CD14-positive monocyte (primary cell): Measurements from ENCODE around the gene MXRA8. TPM values are rescaled to one million over a fixed set of nuclear protein-coding genes. Genes with fewer than 3 reads are reported as not detected.

ENCODE experiments used
- DNase-seq, 3 donors: peaks; one replicate each; pipeline ENCODE4 v3.0.0-alpha.2; 2011 to 2022
- H2AFZ ChIP-seq: 2 replicates; pipeline ENCODE4 v1.6.0; 2012; ENCODE audit warnings: mild to moderate bottlenecking, low read depth, low read length, inconsistent platforms; ENCODE audit not compliant: insufficient read depth, poor library complexity, severe bottlenecking
- H3K27ac ChIP-seq, 2 donors: 1 replicate in 1 of 2; 2 replicates in 1 of 2; pipeline ENCODE4 v1.5.1; 2012 to 2013; ENCODE audit warnings: low read length in 2 of 2, control low read depth in 1 of 2, inconsistent platforms in 1 of 2, low read depth in 1 of 2, mild to moderate bottlenecking in 1 of 2
- H3K27me3 ChIP-seq, 2 donors: one replicate each; pipeline versions ENCODE4 v1.6.0 to v1.6.1; 2011 to 2013; ENCODE audit warnings: low read length in 2 of 2; ENCODE audit not compliant: control insufficient read depth in 2 of 2, insufficient read depth in 2 of 2
- H3K36me3 ChIP-seq, 2 donors: replicated peaks in 1 of 2; 1 replicate in 1 of 2; 2 replicates in 1 of 2; pipeline versions ENCODE4 v1.5.1 to v1.6.1; 2012 to 2013; ENCODE audit warnings: low read length in 2 of 2, control low read depth in 1 of 2, inconsistent platforms in 1 of 2, mild to moderate bottlenecking in 1 of 2; ENCODE audit not compliant: insufficient read depth in 2 of 2, control insufficient read depth in 1 of 2
- H3K4me1 ChIP-seq, 2 donors: 1 replicate in 1 of 2; 2 replicates in 1 of 2; pipeline versions ENCODE4 v1.5.1 to v1.6.1; 2012 to 2013; ENCODE audit warnings: low read length in 2 of 2, control low read depth in 1 of 2, inconsistent platforms in 1 of 2, mild to moderate bottlenecking in 1 of 2, moderate library complexity in 1 of 2; ENCODE audit not compliant: insufficient read depth in 2 of 2, control insufficient read depth in 1 of 2
- H3K4me2 ChIP-seq: replicated peaks from 2 replicates; pipeline ENCODE3; 2012; ENCODE audit warnings: low read length, moderate library complexity, mild to moderate bottlenecking; ENCODE audit not compliant: poor library complexity, severe bottlenecking; ENCODE audit errors: extremely low read depth
- H3K4me3 ChIP-seq, 3 experiments: fragments of 200-600 bp in 1 of 3; sonication (generic) in 1 of 3; replicated peaks in 1 of 3; 1 replicate in 2 of 3; 2 replicates in 1 of 3; pipeline ENCODE4 v1.5.1; 2011 to 2013; ENCODE audit warnings: low read length in 3 of 3, mild to moderate bottlenecking in 3 of 3, control low read depth in 2 of 3, low read depth in 2 of 3, inconsistent platforms in 1 of 3, moderate library complexity in 1 of 3
- H3K79me2 ChIP-seq: 2 replicates; pipeline ENCODE4 v1.6.0; 2012; ENCODE audit warnings: mild to moderate bottlenecking, control low read depth, inconsistent platforms, low read length, moderate library complexity; ENCODE audit not compliant: insufficient read depth
- H3K9ac ChIP-seq: 2 replicates; pipeline ENCODE4 v1.6.0; 2017; ENCODE audit warnings: low read length, mild to moderate bottlenecking; ENCODE audit not compliant: insufficient read depth, poor library complexity, severe bottlenecking
- H3K9me3 ChIP-seq, 2 donors: replicated peaks in 1 of 2; 1 replicate in 1 of 2; 2 replicates in 1 of 2; pipeline versions ENCODE4 v1.5.1 to v1.6.1; 2012 to 2013; ENCODE audit warnings: low read length in 2 of 2, control low read depth in 1 of 2; ENCODE audit not compliant: control insufficient read depth in 1 of 2, insufficient read depth in 1 of 2
- H4K20me1 ChIP-seq: 2 replicates; pipeline ENCODE4 v1.6.0; 2012; ENCODE audit warnings: mild to moderate bottlenecking, low read length, control low read depth, moderate library complexity; ENCODE audit not compliant: insufficient read depth
- H3K27ac Mint-ChIP-seq, 7 donors: one replicate each; pipeline ENCODE4 v1.8.0; 2020; ENCODE audit warnings: mild to moderate bottlenecking in 7 of 7, mixed read lengths in 7 of 7, moderate library complexity in 6 of 7, inconsistent platforms in 2 of 7
- H3K27me3 Mint-ChIP-seq, 3 donors: one replicate each; pipeline ENCODE4 v1.8.0; 2021 to 2022; ENCODE audit warnings: low read depth in 3 of 3, mild to moderate bottlenecking in 3 of 3, mixed read lengths in 3 of 3, moderate library complexity in 3 of 3, inconsistent platforms in 1 of 3
- H3K36me3 Mint-ChIP-seq, 2 donors: one replicate each; pipeline ENCODE4 v1.8.0; 2020; ENCODE audit warnings: mixed read lengths in 2 of 2, inconsistent platforms in 1 of 2, mild to moderate bottlenecking in 1 of 2
- H3K4me1 Mint-ChIP-seq: one replicate; pipeline ENCODE4 v1.8.0; 2020; ENCODE audit warnings: mild to moderate bottlenecking, mixed read lengths
- H3K4me3 Mint-ChIP-seq, 2 donors: one replicate each; pipeline ENCODE4 v1.8.0; 2020; ENCODE audit warnings: mild to moderate bottlenecking in 2 of 2, mixed read lengths in 2 of 2, moderate library complexity in 1 of 2
- H3K9me3 Mint-ChIP-seq, 7 donors: one replicate each; pipeline ENCODE4 v1.8.0; 2020 to 2022; ENCODE audit warnings: mixed read lengths in 7 of 7, mild to moderate bottlenecking in 6 of 7, moderate library complexity in 6 of 7, inconsistent platforms in 2 of 7
- CTCF ChIP-seq: fragments of 200-600 bp; IDR thresholded peaks from one replicate; pipeline ENCODE4 v1.8.0; 2022; ENCODE audit warnings: antibody characterized with exemption, mild to moderate bottlenecking
- WGBS: methylation state at CpG from one replicate; pipeline ENCODE4 v1.1.5; 2013; ENCODE audit warnings: missing lambda C conversion rate; ENCODE audit not compliant: insufficient coverage; 5-methylcytosine and 5-hydroxymethylcytosine counted together
- intact Hi-C, 2 donors: fragments of 100-400 bp; cut with micrococcal nuclease; formaldehyde crosslinking; loops; one replicate each; pipeline versions ENCODE4 v1.15.0 to v1.15.1; 2023
- polyA plus RNA-seq, 3 donors: library from polyadenylated mRNA; depleted of rRNA in 1 of 3; unstranded in 2 of 3; stranded (reverse) in 1 of 3; fragments of 300-500 nt in 2 of 3; fragments of >200 nt in 1 of 3; fragmentation: Illumina TruSeq in 2 of 3; gene quantifications; 1 replicate in 2 of 3; 2 replicates in 1 of 3; pipeline ENCODE4 v1.2.3, GENCODE V29; 2012 to 2021

The MXRA8 gene
- polyA plus RNA-seq, 3 donors: not detected

GRCh38 chr1:1324084-1324523 lies 34.3 kb downstream of the MXRA8 start:
- Histone ChIP-seq H2AFZ (peak overlapping the region; percentile 89), H3K79me2 (peaks cover 59% of the 10 kb centered on the region), H4K20me1 (peaks cover 54% of the 10 kb centered on the region), H3K9me3 (no peaks in the 10 kb centered on the region), H3K4me2 (peak overlapping the region; percentile 98), H3K9ac (peak overlapping the region; percentile 90), H3K27me3 (no peaks in the 10 kb centered on the region), H3K36me3 (peaks cover 27 to 30% of the 10 kb centered on the region in 2 donors), H3K27ac (peak overlapping the region in 1 of 2 donors; percentile 78), H3K4me1 (peaks cover 22 to 24% of the 10 kb centered on the region in 2 donors), H3K4me3 (peak overlapping the region; percentile 65 to 92 (median 87))
- DNase-seq: peak in 1 of 3 donors; percentile 4
- no peaks in the 10 kb centered on the region for H3K9me3 Mint-ChIP-seq
- H3K36me3 Mint-ChIP-seq: peaks cover 13 to 35% of the 10 kb centered on the region in 2 donors
- no peaks in the 10 kb centered on the region for H3K27me3 Mint-ChIP-seq
- peak overlapping the region; percentile 62 to 80 for H3K4me3 Mint-ChIP-seq
- WGBS: under 1% methylated on average over 37 of the region's 41 CpGs
- intact Hi-C loops: no loop called here
- peak overlapping the region in 3 of 7 donors; percentile 63 to 80 (median 70) for H3K27ac Mint-ChIP-seq
- no peak for TF ChIP-seq CTCF
- H3K4me1 Mint-ChIP-seq: peaks cover 25% of the 10 kb centered on the region

- peaks cover 30 to 38% of the 10 kb centered on the region in 2 donors for H3K36me3 ChIP-seq
- H3K9me3 ChIP-seq: no peaks in the 10 kb centered on the region
- Mint-ChIP-seq H3K9me3 (no peaks in the 10 kb centered on the region), H3K4me3 (peak overlapping the region in 1 of 2 donors; percentile 66), H3K27me3 (no peaks in the 10 kb centered on the region), H3K27ac (peak overlapping the region in 2 of 7 donors; percentile 30 to 69), H3K4me1 (peaks cover 25% of the 10 kb centered on the region), H3K36me3 (peaks cover 20 to 45% of the 10 kb centered on the region in 2 donors)
- H4K20me1 ChIP-seq: peaks cover 62% of the 10 kb centered on the region
- peaks cover 59% of the 10 kb centered on the region for H3K79me2 ChIP-seq
- intact Hi-C loops: no loop called here
- peaks cover 22 to 24% of the 10 kb centered on the region in 2 donors for H3K4me1 ChIP-seq
- H3K27ac ChIP-seq: no peak overlapping the region
- peak overlapping the region; percentile 4 for H3K9ac ChIP-seq
- H3K4me2 ChIP-seq: no peak overlapping the region
- no peak for TF ChIP-seq CTCF
- H2AFZ ChIP-seq: no peak overlapping the region
- no peak overlapping the region for H3K4me3 ChIP-seq
- no peaks in the 10 kb centered on the region for H3K27me3 ChIP-seq
- DNase-seq: no peak
- WGBS: 97% methylated on average over 10 of the region's 10 CpGs
Measured at GRCh38 chr1:1322952-1323351, 35.4 kb downstream of the MXRA8 start.
